NCI-H526 (cell line): ENCODE measurements around the gene TMED6.

Source experiments
- DNase-seq, 2 experiments: peaks; one replicate each; lab custom pipeline; 2025; lab: John Stamatoyannopoulos, UW

The TMED6 gene

GRCh38 chr16:69324013-69324531 lies 27.5 kb downstream of the TMED6 start:
- DNase-seq: no peak

DNA sequence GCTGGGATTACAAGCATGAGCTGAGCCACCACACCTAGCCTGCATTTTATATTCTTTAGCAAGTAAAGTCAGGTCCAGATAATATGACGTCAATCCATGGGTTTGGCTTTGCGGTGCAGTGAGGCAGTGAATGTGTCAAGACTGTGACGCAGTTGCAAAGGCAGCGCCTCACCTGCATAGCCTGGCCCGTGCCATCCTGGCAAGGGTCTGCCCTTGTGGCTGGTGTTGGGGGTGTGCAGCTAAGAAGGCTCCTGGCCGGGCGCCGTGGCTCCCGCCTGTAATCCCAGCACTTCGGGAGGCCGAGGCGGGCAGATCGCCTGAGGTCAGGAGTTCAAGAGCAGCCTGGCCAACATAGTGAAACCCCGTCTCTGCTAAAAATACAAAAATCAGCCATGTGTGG lies 28.2 kb downstream of the TMED6 start:
- DNase-seq: no peak

- DNase-seq: no peak
Observed at GRCh38 chr16:69322343-69322742, 29.2 kb downstream of the TMED6 start.

DNA sequence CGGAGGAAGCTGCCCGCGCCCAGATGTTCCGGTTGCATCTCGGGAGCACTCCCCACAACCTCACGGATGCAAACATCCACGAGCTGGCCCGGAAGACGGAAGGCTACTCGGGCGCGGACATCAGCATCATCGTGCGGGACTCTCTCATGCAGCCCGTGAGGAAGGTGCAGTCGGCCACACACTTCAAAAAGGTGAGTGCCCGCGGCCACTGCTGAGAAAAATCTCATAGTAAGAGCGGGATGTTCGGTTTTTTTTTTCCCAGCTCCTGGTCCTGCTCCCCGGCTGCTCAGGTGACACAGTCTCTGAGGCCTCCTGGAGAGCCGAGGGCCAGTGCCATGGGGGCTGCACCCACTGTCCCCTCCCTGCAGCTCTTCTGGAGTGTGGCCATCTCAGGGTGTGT lies 30.5 kb downstream of the TMED6 start:
- DNase-seq: no peak

- DNase-seq: no peak
Observed at GRCh38 chr16:69320740-69321073, 30.9 kb downstream of the TMED6 start.

DNA sequence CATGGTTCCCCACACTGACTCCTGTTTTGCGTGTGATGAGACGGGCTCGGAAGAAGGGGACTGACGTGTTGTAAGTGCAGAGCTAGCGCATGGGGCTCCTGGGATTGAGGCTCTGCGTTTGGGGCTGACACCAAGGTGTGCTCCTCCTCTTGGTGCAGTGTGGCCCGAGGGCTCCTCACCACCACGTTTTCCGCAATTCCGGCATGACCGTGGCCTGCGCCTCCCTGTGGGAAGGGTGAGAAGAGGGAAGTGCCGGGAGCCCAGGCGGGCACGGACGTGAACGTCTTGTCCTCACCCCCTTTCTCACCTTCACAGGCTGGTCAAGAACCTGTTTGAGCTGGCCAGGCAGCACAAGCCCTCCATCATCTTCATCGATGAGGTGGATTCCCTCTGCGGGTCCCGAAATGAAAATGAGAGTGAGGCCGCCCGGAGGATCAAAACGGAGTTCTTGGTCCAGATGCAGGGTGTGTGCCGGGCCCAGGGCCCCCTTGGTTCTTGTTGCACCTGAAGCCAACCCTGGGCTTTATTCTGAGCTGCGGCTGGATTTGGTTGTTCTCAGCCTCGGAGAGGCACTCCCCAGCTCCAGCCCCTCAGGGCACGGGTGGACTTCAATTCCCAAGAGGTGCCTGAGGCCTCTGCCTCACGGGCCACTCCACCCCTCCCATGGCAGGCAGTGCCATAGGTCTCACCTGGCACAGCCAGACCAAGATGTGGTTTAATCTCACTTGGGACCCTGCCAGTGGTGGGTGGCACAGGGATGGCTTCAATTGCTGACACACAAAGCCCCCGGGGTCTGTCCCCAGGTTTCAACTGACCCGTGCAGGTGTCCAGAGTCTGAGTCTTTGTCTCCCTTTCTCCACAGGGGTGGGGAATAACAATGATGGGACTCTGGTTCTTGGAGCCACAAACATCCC lies 31.5 kb downstream of the TMED6 start:
- DNase-seq: no peak

GRCh38 chr16:69319381-69319780 lies 32.2 kb downstream of the TMED6 start:
- DNase-seq: no peak

GRCh38 chr16:69318911-69319289 lies 32.7 kb downstream of the TMED6 start:
- no peak for DNase-seq

DNA sequence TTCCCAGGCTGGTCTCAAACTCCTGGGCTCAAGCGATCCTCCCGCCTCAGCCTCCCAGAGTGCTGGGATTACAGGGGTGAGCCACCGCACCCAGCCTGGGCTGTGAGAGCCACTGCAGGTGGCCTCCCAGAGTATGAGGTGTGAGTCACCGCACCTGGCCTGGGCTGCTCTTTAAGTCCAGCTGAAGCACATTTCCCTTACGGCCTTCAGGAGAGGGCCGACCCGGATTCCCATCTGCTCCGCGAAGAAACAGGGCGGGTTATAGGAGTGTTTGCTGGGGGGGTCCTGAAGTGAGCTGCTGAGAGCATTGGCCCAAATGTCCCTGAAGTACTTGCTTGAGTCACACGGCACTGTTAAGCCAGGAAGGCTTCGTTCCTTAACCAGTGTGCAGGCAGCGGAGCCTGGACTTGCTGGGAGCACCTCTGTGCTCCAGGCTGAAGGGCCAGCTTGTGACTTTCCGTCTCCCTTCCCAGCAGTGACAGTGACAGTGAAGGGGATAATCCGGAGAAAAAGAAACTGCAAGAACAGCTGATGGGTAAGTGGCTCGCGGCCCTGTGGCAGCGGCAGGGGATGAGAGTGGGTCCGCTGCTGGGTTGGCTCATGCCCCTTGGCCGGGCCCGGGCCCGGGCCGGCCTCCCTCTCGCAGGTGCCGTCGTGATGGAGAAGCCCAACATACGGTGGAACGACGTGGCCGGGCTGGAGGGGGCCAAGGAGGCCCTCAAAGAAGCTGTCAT lies 33.2 kb downstream of the TMED6 start:
- no peak for DNase-seq

DNA sequence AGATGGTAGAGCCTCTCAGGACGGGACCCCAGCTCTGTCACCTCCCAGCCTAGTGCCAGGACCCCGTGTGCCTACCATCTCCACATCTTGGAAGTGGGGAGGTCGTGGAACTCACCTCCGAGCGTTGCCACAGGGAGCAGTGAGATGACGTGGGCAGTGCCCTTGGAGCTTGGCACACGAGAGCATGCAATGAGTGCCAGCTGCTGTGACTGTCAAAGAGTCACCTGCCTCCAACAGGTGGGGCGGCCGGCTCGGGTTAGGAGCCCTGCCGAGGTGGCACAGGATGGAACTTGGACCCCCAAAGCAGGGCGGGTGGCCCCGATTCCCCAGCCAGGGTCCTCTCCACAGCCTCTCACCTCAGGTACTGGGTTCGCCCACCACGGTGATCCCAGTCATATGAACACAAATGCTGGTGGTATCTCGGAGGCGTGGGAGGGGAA lies 35.0 kb downstream of the TMED6 start:
- DNase-seq: no peak

DNA sequence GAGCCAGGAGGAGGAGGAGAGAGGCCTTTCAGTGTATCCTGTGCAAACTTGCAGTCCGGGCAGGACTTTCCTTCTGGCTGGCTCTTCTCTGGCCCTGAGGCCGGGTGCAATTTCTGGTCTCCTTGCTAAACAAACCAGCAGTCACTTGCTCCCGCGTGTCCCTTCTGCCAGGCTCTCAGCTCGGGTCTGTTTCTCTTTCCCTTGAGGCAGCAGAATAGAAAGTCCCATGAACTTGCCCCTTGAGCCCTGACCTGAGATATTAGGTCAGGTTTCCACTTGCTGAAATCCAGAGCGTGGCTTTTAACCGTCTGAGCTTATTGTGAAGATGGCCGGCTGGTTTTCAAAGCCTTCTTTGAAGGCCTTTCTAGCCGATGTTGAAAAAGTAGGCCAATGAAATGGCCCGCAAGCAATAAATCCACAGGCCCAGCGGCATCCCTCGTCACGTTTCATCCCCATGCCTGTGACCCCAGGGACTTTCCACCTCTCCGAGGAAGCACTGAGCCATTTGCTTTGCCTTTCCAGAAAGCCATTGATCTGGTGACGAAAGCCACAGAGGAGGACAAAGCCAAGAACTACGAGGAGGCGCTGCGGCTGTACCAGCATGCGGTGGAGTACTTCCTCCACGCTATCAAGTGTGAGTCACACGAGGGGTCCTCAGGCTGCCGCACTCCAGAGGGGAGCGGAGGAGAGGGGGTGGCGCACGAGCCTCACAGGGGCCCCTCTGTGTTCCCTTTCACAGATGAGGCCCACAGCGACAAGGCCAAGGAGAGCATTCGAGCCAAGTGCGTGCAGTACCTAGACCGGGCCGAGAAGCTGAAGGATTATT lies 35.9 kb downstream of the TMED6 start:
- no peak for DNase-seq

DNA sequence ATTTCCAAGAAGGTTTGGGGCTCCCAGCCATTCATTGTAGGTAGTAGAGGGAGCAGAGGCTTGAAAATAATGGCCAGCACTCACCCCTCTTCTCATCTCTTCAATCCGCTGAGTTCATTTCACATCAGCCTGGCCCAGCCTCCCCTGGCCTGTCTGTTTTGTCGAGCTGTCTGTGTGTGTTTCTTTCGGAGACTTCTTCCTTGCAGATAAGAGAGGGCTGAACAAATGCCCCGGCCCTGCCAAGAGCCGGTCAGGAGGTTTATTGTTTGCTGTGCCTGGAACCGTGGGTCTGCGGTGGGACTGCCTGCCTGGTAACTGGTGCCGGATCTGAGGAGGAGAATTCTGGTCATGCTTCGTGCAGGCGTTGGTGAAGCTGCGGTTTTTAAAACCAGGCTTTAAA lies 37.1 kb downstream of the TMED6 start:
- no peak for DNase-seq

- no peak for DNase-seq
Observed at GRCh38 chr16:69313469-69313868, 38.1 kb downstream of the TMED6 start.

- peak; percentile 2 to 59 for DNase-seq
Observed at GRCh38 chr16:69311533-69312387, 39.8 kb downstream of the TMED6 start.

GRCh38 chr16:69310653-69311532 lies 40.7 kb downstream of the TMED6 start, which contains the start of gene VPS4A:
VPS4A (plus strand) TSS chr16:69311350; CDS start chr16:69311512, 162 bp downstream.
- peak; percentile 66 to 94 for DNase-seq

DNA sequence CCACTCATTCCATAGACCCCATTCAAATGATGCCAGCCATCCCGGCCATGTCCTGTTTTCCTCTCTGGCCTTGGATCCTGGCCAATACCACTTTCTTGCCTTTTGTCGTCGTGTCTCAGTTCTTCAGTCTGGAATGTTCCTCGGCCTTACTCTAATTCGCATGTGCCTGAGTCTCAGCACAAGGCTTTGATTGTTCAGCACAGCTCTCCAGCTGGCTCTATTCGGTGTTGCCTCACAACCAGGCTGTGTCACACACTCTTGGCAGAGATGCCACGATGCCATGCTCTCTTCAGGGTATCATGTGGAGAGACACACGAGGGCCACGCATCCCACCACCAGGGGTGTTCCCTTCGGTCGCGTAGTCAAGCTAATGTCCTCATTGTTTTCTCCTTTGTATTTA lies 42.3 kb downstream of the TMED6 start:
- no peak for DNase-seq

- DNase-seq: no peak
Observed at GRCh38 chr16:69307856-69308255, 43.7 kb downstream of the TMED6 start.

GRCh38 chr16:69307091-69307490 lies 44.5 kb downstream of the TMED6 start:
- no peak for DNase-seq

- no peak for DNase-seq
Observed at GRCh38 chr16:69306031-69306430, 45.6 kb downstream of the TMED6 start.

DNA sequence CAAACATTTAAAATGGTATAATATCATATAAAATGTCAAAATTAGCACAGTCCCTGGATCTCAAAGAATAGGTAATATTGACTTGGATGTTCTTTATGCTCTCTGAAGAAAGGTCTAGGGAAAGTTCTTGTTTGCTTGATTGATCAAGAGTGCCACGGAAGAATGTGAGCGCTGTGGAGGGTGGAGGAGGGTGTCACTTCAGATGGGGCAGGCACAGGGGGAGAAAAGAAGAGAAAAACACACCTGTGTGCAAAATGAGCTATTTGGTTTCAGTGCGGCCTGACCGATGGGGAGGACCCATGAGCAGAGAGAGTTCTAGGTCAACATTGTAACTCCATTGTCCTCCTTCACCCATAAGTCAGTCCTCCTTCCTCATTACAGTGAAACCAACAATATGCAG lies 49.3 kb downstream of the TMED6 start:
- DNase-seq: no peak
